Adrenal gland (tissue), 12 donors: ENCODE results near the gene IL32. TPM values are rescaled to one million over a fixed set of nuclear protein-coding genes. Genes with fewer than 3 reads are reported as not detected.
A peak's percentile ranks its signal among the peaks of the same experiment; 100 is the strongest.

Experiments used
- DNase-seq, 7 donors: peaks; one replicate each; pipeline ENCODE4 v3.0.0-alpha.2; 2019 to 2020
- H3K27ac ChIP-seq, 5 donors: fragments of 200-600 bp; sonication (generic) in 4 of 5; 1 replicate in 3 of 5; 2 replicates in 2 of 5; pipeline versions ENCODE4 v1.5.1 to v1.8.0; 2016 to 2020; ENCODE audit warnings: mild to moderate bottlenecking in 1 of 5
- H3K27me3 ChIP-seq: fragments of 200-600 bp; 2 replicates; pipeline ENCODE4 v1.8.0; 2021
- H3K36me3 ChIP-seq, 2 donors: fragments of 200-600 bp; replicated peaks in 1 of 2; 1 replicate in 1 of 2; 2 replicates in 1 of 2; pipeline versions ENCODE4 v1.5.1 to v1.8.0; 2018 to 2022
- H3K4me1 ChIP-seq, 2 donors: fragments of 200-600 bp; replicated peaks in 1 of 2; 1 replicate in 1 of 2; 2 replicates in 1 of 2; pipeline versions ENCODE4 v1.5.1 to v1.8.0; 2018 to 2021
- H3K4me3 ChIP-seq, 4 donors: fragments of 200-600 bp; sonication (generic) in 3 of 4; one replicate each; pipeline ENCODE4 v1.5.1; 2016 to 2018
- H3K9me3 ChIP-seq, 3 donors: fragments of 200-600 bp; sonication (generic) in 1 of 3; replicated peaks in 1 of 3; 1 replicate in 2 of 3; 2 replicates in 1 of 3; pipeline versions ENCODE4 v1.5.1 to v1.8.0; 2016 to 2021
- POLR2A ChIP-seq, 2 donors: fragments of 450-650 bp; IDR thresholded peaks; one replicate each; pipeline ENCODE4 v1.6.1; 2017; ENCODE audit warnings: antibody characterized with exemption in 2 of 2, mild to moderate bottlenecking in 2 of 2, moderate library complexity in 1 of 2
- WGBS, 4 donors: extraction: QIAGEN DNeasy Blood & Tissue Kit in 2 of 4; methylation state at CpG; one replicate each; pipeline versions ENCODE4 v1.1.5 to v1.1.7; 2013 to 2017; 5-methylcytosine and 5-hydroxymethylcytosine counted together
- intact Hi-C, 2 donors: fragments of 100-400 bp; cut with DNase I; formaldehyde crosslinking; loops; one replicate each; pipeline versions ENCODE4 v1.14.1 to v1.15.0; 2022 to 2023
- polyA plus RNA-seq, 3 donors: library from polyadenylated mRNA; stranded (reverse); fragments of 200-250 nt in 2 of 3; fragments of 350-450 nt in 1 of 3; fragmentation: Illumina TruSeq in 1 of 3; extraction: RNeasy Lipid Tissue Mini Kit (QIAGEN cat#74804) in 1 of 3; gene quantifications; one replicate each; pipeline ENCODE4 v1.2.3, GENCODE V29; 2013 to 2014
- total RNA-seq, 9 donors: library from RNA; depleted of rRNA in 4 of 9; stranded (reverse); fragments of >200 nt in 4 of 9; fragments of 120-200 nt in 1 of 9; fragmentation: NEBNext Ultra II Directional in 1 of 9; extraction: Animal tissue kit (Norgen Biotek cat#: 25700) in 1 of 9; gene quantifications; one replicate each; pipeline versions ENCODE4 v1.1.0 to v1.2.4, GENCODE V29; 2013 to 2023
- TF ChIP-seq, protein P1 (sequence below), 6 experiments: fragments of 450-650 bp in 4 of 6; fragments of 200-600 bp in 2 of 6; sonication (generic) in 1 of 6; IDR thresholded peaks; 1 replicate in 5 of 6; 2 replicates in 1 of 6; pipeline versions ENCODE4 v1.5.1 to v1.8.0; 2016 to 2021; ENCODE audit warnings: antibody characterized with exemption in 6 of 6, mild to moderate bottlenecking in 2 of 6, moderate library complexity in 1 of 6
- donor health status: healthy with polysubstance abuse.
- donor health status: Bipolar disorder and iron deficiency.
- donor health status: DM: yes; HTN: yes; CAD: no.
- donor health status: DM: no; HTN: no; CAD: no.
- donor health status: DM: no; HTN: no; CAD: no.
- donor health status: DM: yes; HTN: yes; CAD: no.

Gene IL32
- total and polyA plus RNA-seq, 12 donors = 3.9 to 127 (median 23.1) TPM

DNA sequence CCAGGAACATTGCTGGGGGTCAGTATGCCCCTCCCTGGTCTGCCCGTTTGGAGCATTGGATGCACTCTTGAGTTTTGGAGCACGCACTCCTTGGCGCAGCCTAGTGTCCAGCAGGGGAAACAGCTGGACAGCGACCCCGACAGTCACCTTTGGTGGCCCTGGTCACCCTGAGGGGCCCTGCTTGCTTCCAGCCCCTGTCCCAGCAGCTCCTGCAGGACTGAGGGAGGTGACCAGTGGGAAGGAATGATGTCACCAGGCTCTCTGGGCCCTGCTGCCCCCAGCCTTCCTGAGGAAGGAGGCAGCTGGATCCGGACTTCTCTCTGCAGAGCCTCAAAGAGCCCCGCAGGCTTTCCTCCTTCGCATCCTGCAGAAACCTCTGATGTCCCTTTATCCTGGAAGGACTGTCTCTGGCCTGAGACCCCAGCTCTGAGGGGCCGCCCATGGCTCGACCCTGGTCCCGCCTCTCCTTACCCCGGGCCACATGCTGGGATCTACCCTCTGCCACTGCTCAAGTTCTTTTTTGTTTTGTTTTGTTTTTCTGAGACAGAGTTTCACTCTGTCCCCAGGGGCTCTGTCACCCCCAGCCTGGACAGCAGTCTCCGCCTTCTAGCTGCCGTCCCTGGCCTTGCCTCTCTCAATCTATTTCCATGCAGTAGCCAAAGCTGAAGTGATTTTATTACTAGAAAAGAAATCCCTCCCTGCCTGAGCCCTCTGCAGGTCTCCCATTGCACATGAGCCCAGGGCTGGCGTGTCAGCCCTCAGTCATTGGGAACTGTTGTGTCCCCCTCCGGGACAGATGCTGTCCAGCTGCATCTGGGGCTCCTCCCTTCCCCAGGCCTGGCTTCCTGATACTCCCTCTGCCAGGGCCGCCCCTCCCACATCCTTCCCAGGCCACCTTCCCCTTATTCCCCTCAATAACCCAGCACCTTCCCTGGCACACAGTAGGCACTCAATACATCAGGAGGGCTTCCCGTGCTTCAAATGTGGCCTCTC is 22.1 kb downstream of the IL32 start:
- WGBS, 4 donors = 53 to 65% (median 60%) methylated on average over 14 to 18 of the region's 18 CpGs
- H3K27ac ChIP-seq = peak overlapping the region in 2 of 5 donors; percentile 34 to 51
- H3K9me3 ChIP-seq = no peaks in the 10 kb centered on the region
- H3K4me1 ChIP-seq = peaks cover 0 to 4% of the 10 kb centered on the region in 2 donors
- peak overlapping the region in 1 of 4 donors; percentile 36 for H3K4me3 ChIP-seq
- intact Hi-C loops = no loop called here
- DNase-seq = peak; percentile 33 to 73 (median 48)
- no peaks in the 10 kb centered on the region for H3K27me3 ChIP-seq
- H3K36me3 ChIP-seq = no peaks in the 10 kb centered on the region
- TF ChIP-seq, protein P1, sequence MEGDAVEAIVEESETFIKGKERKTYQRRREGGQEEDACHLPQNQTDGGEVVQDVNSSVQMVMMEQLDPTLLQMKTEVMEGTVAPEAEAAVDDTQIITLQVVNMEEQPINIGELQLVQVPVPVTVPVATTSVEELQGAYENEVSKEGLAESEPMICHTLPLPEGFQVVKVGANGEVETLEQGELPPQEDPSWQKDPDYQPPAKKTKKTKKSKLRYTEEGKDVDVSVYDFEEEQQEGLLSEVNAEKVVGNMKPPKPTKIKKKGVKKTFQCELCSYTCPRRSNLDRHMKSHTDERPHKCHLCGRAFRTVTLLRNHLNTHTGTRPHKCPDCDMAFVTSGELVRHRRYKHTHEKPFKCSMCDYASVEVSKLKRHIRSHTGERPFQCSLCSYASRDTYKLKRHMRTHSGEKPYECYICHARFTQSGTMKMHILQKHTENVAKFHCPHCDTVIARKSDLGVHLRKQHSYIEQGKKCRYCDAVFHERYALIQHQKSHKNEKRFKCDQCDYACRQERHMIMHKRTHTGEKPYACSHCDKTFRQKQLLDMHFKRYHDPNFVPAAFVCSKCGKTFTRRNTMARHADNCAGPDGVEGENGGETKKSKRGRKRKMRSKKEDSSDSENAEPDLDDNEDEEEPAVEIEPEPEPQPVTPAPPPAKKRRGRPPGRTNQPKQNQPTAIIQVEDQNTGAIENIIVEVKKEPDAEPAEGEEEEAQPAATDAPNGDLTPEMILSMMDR (IDR thresholded peaks at IDR 0.05) = peak in 1 of 6 experiments; percentile 27
- no peak for TF ChIP-seq POLR2A (IDR thresholded peaks at IDR 0.05)

DNA sequence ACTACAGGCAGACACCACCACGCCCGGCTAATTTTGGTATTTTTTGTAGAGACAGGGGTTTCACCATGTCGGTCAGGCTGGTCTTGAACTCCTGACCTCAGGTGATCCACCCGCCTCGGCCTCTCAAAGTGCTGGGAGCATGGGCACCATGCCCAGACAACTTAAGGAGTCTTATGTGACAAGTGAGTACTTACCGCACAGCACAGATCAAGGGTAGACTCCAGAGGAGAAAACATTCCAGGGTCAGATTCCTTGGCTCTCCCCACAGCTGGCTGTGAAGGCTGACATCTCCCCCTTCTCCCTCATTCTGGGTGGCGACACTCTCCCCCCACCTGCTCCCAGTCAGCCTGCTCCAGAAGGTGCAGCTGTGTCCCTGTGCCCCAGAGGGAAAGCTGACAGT is 23.0 kb downstream of the IL32 start:
- whole genome bisulfite sequencing, 4 donors = 52 to 60% (median 57%) methylated on average over 7 of the region's 7 CpGs
- H3K27ac ChIP-seq = no peak overlapping the region
- intact Hi-C loops = no loop called here
- TF ChIP-seq, protein P1 (IDR thresholded peaks at IDR 0.05) = no peak
- TF ChIP-seq POLR2A (IDR thresholded peaks at IDR 0.05) = no peak
- H3K9me3 ChIP-seq = no peaks in the 10 kb centered on the region
- no peak overlapping the region for H3K4me3 ChIP-seq
- H3K4me1 ChIP-seq = peaks cover 0 to 4% of the 10 kb centered on the region in 2 donors
- no peaks in the 10 kb centered on the region for H3K27me3 ChIP-seq
- no peaks in the 10 kb centered on the region for H3K36me3 ChIP-seq
- no peak for DNase-seq

DNA sequence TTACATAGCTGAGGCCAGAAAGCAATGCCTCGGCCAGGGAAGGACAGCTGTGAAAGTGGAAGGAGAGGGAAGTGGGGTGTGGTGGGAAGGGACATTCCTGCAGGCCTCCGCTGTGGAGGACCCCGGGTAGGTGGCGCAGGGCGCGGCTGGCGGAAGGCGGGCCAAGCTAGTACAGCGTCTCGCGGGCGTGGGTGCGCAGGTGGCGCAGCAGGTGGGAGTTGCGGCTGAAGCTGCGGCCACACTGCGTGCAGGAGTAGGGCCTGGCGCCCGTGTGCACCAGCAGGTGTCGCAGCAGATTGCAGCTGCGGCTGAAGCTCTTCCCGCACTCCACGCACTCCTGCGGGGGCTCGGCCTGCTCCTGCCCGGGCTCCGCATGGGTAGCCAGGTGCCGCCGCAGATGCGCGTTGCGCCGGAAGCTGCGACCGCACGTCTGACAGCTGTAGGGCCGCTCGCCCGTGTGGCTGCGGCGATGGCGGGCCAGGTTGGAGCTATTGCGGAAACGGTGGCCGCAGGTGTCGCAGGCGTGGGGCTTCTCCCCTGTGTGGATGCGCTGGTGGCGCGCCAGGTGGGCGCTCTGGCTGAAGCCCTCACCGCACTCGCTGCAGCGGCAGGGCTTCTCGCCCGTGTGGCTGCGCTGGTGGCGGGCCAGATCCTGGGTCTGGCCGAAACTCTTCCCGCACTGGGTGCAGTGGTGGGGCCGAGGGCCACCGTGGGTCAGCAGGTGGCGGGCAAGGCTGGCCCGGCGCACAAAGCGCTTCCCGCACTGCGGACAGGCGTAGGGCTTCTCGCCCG is 23.7 kb downstream of the IL32 start:
- no peak overlapping the region for H3K4me3 ChIP-seq
- H3K27me3 ChIP-seq = no peaks in the 10 kb centered on the region
- H3K36me3 ChIP-seq = no peaks in the 10 kb centered on the region
- intact Hi-C loops = no loop called here
- H3K9me3 ChIP-seq = no peaks in the 10 kb centered on the region
- H3K27ac ChIP-seq = no peak overlapping the region
- H3K4me1 ChIP-seq = peaks cover 0 to 4% of the 10 kb centered on the region in 2 donors
- WGBS, 4 donors = 88 to 95% (median 90%) methylated on average over 45 to 71 of the region's 71 CpGs
- no peak for DNase-seq
- TF ChIP-seq, protein P1 (IDR thresholded peaks at IDR 0.05) = no peak
- TF ChIP-seq POLR2A (IDR thresholded peaks at IDR 0.05) = no peak
